Subcutaneous abdominal adipose tissue (tissue), 5 donors: Measurements from ENCODE around the gene ADGB.

Experiments
- H3K27ac ChIP-seq: one replicate; pipeline ENCODE4 v1.7.0; 2013; ENCODE audit warnings: low read depth, mild to moderate bottlenecking, inconsistent platforms, low read length, moderate library complexity
- H3K27me3 ChIP-seq, 5 donors: one replicate each; pipeline ENCODE4 v1.7.0; 2013; ENCODE audit warnings: low read length in 5 of 5, inconsistent platforms in 1 of 5; ENCODE audit not compliant: control insufficient read depth in 5 of 5, insufficient read depth in 4 of 5
- H3K36me3 ChIP-seq, 5 donors: one replicate each; pipeline ENCODE4 v1.7.0; 2013; ENCODE audit warnings: low read length in 5 of 5; ENCODE audit not compliant: control insufficient read depth in 5 of 5, insufficient read depth in 5 of 5
- H3K4me1 ChIP-seq, 5 donors: one replicate each; pipeline ENCODE4 v1.7.0; 2013; ENCODE audit warnings: low read length in 5 of 5, mild to moderate bottlenecking in 3 of 5, moderate library complexity in 1 of 5; ENCODE audit not compliant: control insufficient read depth in 5 of 5, insufficient read depth in 5 of 5
- H3K4me3 ChIP-seq, 5 donors: one replicate each; pipeline ENCODE4 v1.7.0; 2013; ENCODE audit warnings: low read length in 5 of 5, low read depth in 1 of 5
- H3K9ac ChIP-seq, 5 donors: one replicate each; pipeline ENCODE4 v1.7.0; 2013; ENCODE audit warnings: low read length in 5 of 5, mild to moderate bottlenecking in 4 of 5, moderate library complexity in 3 of 5
- H3K9me3 ChIP-seq, 5 donors: one replicate each; pipeline ENCODE4 v1.7.0; 2013; ENCODE audit warnings: low read length in 5 of 5; ENCODE audit not compliant: control insufficient read depth in 5 of 5
- donor health status: healthy.
- donor health status: healthy.
- donor health status: healthy.
- donor health status: healthy.
- donor health status: healthy.

The ADGB gene

DNA sequence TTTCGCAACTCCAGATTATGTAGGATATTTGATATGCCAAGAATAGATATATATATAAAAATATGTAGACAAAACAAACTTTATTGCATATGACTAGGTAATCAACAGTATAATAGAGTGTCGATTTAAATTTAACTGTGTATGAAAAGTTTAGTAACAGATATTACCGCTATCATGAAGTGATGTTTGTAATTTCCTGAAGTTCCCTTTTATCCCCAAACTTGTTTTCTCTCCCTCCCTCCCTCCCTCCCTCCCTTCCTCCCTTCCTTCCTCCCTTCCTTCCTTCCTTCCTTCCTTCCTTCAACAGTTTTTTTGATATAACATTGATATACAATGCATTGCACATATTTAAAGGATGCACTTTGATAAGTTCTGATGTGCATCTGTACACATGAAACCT is 15.2 kb downstream of the ADGB start:
- peaks cover 0 to 5% (median 0%) of the 10 kb centered on the region in 5 donors for H3K9me3 ChIP-seq
- no peak overlapping the region for H3K27ac ChIP-seq
- H3K4me3 ChIP-seq, result no peak overlapping the region
- H3K36me3 ChIP-seq, result no peaks in the 10 kb centered on the region
- H3K4me1 ChIP-seq, result no peaks in the 10 kb centered on the region
- H3K27me3 ChIP-seq, result no peaks in the 10 kb centered on the region
- no peak overlapping the region for H3K9ac ChIP-seq

DNA sequence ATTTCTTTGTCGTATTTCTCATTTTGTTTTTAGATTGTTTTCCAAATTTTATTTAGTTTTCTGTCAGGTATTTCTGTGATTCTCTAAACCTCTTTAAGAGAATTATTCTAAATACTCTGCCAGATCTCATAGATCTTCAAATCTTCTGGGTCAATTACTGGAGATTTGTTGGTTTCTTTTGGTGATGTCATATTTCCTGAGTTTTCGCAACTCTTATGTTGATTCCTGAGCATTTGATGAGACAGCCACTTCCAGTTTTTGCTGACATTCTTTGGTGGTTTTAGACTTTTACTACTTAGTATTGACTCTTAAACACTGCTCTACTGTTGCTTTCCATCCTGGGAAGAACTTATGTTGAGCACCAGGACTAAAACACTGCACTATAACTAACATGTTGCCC is 21.9 kb downstream of the ADGB start:
- no peaks in the 10 kb centered on the region for H3K36me3 ChIP-seq
- H3K4me3 ChIP-seq, result no peak overlapping the region
- no peak overlapping the region for H3K9ac ChIP-seq
- H3K27me3 ChIP-seq, result no peaks in the 10 kb centered on the region
- H3K4me1 ChIP-seq, result no peaks in the 10 kb centered on the region
- H3K27ac ChIP-seq, result no peak overlapping the region
- H3K9me3 ChIP-seq, result peaks cover 0 to 13% (median 0%) of the 10 kb centered on the region in 5 donors

DNA sequence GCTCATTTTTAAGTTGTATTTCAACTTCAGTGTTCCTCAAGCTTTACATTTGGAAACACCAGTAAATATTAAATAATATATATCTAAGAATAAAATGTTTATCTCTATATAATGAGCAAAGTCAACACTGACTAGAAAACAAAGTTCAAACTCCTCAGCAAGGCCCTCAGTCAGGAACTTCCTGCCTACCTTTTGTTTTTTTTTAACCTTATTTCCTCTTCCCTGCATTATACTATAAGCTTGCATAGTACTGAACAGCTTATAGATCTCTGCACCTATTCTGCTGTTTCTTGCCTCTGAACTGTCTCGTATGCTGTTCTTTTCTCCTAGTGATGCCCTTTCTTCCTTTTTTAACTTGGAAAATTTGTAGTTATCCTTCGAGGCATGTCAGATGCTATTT is 29.6 kb downstream of the ADGB start:
- Histone ChIP-seq H3K27ac (no peak overlapping the region), H3K4me1 (no peaks in the 10 kb centered on the region), H3K4me3 (no peak overlapping the region), H3K36me3 (no peaks in the 10 kb centered on the region), H3K9ac (no peak overlapping the region), H3K9me3 (no peaks in the 10 kb centered on the region), H3K27me3 (no peaks in the 10 kb centered on the region)

DNA sequence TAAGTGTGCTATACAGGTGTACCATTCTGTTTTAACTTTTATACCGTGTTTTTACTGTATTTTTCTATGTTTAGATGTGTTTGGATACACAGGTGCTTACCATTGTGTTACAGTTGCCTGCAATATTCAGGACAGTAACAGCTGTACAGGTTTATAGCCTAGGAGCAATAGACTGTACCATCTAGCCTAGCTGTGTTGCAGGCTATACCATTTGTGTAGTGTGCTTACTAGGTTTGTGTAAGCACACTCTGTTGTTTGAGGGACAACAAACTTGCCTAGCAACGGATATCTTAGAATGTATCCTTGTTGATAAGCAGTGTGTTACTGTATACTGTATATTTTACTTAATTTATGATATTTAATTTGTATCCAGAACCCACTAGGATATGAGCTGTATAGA is 35.2 kb downstream of the ADGB start:
- H3K27ac ChIP-seq, result no peak overlapping the region
- H3K4me1 ChIP-seq, result no peaks in the 10 kb centered on the region
- peaks cover 0 to 3% (median 0%) of the 10 kb centered on the region in 5 donors for H3K27me3 ChIP-seq
- H3K9ac ChIP-seq, result no peak overlapping the region
- no peaks in the 10 kb centered on the region for H3K36me3 ChIP-seq
- no peaks in the 10 kb centered on the region for H3K9me3 ChIP-seq
- no peak overlapping the region for H3K4me3 ChIP-seq

DNA sequence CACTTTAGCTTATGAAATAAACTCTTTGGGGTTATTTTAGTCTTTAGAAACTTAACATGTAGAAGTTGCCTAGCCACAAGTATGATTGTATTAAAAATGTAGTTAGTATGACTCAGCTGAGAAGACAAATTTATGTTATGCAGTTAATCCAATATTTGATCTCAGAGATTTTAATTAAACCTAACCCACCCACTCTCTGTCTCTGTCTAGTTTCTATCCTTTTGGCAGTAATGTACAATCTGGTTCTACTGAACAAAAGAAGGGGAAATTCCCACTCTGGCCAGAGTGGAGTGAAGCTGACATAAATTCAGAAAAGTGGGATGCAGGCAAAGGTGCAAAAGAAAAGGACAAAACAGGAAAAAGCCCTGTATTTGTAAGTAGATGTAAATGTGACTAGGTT is 36.4 kb downstream of the ADGB start:
- peaks cover 0 to 3% (median 0%) of the 10 kb centered on the region in 5 donors for H3K27me3 ChIP-seq
- no peaks in the 10 kb centered on the region for H3K9me3 ChIP-seq
- no peak overlapping the region for H3K9ac ChIP-seq
- no peaks in the 10 kb centered on the region for H3K4me1 ChIP-seq
- H3K27ac ChIP-seq, result no peak overlapping the region
- H3K36me3 ChIP-seq, result no peaks in the 10 kb centered on the region
- no peak overlapping the region for H3K4me3 ChIP-seq

DNA sequence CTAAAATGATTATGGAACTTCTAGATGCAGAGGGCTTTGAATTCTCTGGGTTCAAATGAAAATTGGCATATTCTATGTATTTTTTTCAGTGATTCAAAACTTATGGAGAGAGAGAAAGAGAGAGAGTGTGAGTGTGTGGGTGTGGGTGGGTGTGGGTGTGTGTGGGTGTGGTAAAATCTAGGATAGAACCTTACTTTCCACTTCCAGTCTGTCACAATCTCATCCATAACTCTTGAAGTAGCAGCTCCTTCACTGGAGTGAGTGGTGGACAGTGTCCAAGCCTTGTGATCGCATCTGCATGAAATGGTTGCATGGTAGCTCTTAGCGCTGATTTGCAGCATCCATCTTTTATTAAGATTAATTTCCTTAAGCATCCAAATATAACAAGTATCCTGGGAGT is 37.7 kb downstream of the ADGB start:
- Histone ChIP-seq H3K36me3 (no peaks in the 10 kb centered on the region), H3K4me1 (no peaks in the 10 kb centered on the region), H3K9me3 (no peaks in the 10 kb centered on the region), H3K9ac (no peak overlapping the region), H3K27ac (no peak overlapping the region), H3K27me3 (peaks cover 0 to 3% (median 0%) of the 10 kb centered on the region in 5 donors), H3K4me3 (no peak overlapping the region)

DNA sequence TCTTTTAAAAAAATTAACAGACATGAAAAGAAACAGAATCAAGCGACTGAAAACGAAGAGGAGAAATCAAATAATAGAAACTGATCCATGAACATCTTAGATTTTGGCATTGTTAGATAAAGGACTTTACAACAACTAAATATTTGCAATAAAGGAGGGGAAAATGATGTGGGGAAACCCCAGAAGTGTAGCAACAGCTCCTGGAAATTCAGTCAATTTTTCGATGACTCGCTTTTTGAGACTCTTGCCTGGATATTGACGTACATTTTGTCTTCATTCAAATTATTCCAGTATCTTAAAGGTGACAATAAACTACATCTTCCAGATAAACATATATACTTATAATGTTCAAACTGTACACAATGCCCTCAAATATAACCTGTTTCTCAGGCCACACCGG is 44.1 kb downstream of the ADGB start:
- Histone ChIP-seq H3K4me1 (no peaks in the 10 kb centered on the region), H3K27me3 (no peaks in the 10 kb centered on the region), H3K36me3 (no peaks in the 10 kb centered on the region), H3K4me3 (no peak overlapping the region), H3K27ac (no peak overlapping the region), H3K9me3 (no peaks in the 10 kb centered on the region), H3K9ac (no peak overlapping the region)

DNA sequence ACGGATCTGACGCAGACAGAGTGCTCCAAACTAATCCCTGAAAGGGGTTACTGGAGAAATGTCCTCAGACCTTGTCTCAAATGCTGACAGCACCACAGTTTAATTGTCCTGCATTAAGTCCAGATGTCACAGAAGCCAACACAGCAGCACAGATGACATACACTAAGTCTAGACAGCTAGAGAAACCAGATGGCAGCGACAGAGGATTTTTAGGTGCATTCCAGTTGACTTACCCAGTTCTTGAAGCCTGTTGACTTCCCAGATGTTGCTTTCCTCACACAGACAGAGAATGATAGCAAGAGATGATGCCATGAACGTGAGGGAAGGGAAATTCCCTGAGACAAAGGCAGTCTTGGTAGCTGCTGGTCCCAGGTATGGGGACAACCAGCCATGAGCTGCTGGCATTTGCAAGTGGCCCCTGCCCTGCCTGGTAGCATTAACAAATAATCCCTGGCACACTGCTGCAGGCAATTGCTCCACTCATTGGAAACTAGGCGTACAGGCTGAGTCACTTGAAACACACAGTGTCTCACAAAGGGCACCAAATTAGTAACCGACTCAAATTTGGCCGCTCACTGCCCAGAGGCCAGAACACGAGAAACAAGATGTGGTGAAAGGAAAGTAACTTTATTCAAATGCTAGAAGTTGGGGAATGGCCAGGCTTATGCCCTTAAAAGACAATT is 52.2 kb downstream of the ADGB start:
- no peak overlapping the region for H3K27ac ChIP-seq
- H3K4me1 ChIP-seq, result no peaks in the 10 kb centered on the region
- no peaks in the 10 kb centered on the region for H3K36me3 ChIP-seq
- no peak overlapping the region for H3K4me3 ChIP-seq
- H3K9ac ChIP-seq, result no peak overlapping the region
- H3K27me3 ChIP-seq, result no peaks in the 10 kb centered on the region
- no peaks in the 10 kb centered on the region for H3K9me3 ChIP-seq

DNA sequence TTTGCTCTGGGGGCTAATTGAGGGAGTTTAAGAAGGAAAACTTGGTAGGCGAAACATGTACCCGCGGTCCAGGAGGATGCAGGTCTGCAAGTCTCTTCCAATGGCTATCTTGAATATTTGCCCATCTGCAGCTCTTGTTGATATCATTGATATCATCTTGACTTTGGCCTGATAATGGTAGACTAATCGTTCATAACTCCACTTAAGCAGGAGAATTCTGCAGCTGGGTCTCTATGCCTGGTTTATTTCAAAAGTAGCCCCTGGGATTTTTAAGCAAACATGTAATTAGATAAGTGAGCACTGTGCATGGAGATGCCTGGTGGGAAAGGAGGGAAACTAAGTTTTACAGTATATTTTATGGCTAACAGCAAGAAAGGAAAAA is 52.7 kb downstream of the ADGB start:
- no peaks in the 10 kb centered on the region for H3K4me1 ChIP-seq
- H3K9ac ChIP-seq, result no peak overlapping the region
- no peak overlapping the region for H3K4me3 ChIP-seq
- H3K9me3 ChIP-seq, result no peaks in the 10 kb centered on the region
- no peaks in the 10 kb centered on the region for H3K27me3 ChIP-seq
- H3K36me3 ChIP-seq, result no peaks in the 10 kb centered on the region
- no peak overlapping the region for H3K27ac ChIP-seq

DNA sequence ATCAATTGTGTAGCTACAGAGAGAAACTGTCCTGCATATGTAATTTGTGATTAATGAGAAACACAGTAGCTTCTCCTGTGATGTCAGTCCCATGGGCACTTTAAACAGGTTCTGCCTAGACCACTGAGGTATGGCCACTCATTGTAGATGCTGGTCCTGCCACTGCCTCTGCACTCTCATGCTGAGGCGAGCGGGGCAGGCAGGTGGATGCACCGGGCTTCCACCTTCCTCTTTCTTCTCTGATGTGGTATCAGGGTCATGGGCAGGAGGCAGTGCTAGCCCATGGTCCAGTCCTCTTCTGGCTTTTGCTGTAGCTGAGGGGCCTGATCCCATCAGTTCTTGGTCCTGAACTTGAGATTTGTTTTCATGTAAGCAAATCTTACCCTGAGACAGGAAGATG is 58.7 kb downstream of the ADGB start:
- no peaks in the 10 kb centered on the region for H3K36me3 ChIP-seq
- H3K27ac ChIP-seq, result no peak overlapping the region
- H3K9ac ChIP-seq, result no peak overlapping the region
- no peaks in the 10 kb centered on the region for H3K9me3 ChIP-seq
- no peak overlapping the region for H3K4me3 ChIP-seq
- no peaks in the 10 kb centered on the region for H3K27me3 ChIP-seq
- no peaks in the 10 kb centered on the region for H3K4me1 ChIP-seq
